ENCODE data around the gene RELN. TPM values are rescaled to one million over a fixed set of nuclear protein-coding genes. Genes with fewer than 3 reads are reported as not detected.

The RELN gene
- total RNA-seq, 1 donor from 2014 or later = 0.19 TPM

DNA sequence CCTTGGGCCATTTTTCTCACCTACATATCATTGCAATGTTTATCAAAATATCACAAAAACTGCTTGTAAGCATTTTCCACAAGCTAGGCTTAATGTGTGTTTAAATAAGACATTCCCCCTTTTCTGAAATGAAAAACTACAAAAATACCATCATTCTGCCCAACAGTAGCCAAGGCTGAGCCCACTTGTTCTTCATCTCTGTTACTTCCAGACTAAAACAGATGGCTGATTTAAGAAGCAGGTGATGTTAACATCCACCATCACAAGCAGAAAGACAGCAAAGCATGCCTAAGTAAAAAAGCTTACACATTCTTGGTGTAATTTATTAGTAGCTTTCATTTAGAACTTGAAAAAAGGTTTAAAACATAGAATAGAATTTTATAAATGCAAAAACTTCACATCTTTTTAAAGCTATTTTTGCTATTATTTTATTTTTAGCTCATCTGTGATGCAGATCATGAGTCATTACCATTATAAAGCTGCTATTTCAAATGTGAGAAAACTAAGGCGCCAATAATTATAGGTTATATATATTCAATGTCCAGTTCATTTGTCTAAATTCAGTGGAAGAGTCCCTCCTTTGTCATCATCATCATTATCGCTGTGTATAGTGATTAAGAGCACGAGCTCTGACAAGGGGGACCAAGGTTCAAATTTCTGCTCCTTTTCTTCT lies 109.4 kb downstream of the RELN start:
- TF ChIP-seq, protein P1, sequence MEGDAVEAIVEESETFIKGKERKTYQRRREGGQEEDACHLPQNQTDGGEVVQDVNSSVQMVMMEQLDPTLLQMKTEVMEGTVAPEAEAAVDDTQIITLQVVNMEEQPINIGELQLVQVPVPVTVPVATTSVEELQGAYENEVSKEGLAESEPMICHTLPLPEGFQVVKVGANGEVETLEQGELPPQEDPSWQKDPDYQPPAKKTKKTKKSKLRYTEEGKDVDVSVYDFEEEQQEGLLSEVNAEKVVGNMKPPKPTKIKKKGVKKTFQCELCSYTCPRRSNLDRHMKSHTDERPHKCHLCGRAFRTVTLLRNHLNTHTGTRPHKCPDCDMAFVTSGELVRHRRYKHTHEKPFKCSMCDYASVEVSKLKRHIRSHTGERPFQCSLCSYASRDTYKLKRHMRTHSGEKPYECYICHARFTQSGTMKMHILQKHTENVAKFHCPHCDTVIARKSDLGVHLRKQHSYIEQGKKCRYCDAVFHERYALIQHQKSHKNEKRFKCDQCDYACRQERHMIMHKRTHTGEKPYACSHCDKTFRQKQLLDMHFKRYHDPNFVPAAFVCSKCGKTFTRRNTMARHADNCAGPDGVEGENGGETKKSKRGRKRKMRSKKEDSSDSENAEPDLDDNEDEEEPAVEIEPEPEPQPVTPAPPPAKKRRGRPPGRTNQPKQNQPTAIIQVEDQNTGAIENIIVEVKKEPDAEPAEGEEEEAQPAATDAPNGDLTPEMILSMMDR (IDR thresholded peaks at IDR 0.05) = no peak

DNA sequence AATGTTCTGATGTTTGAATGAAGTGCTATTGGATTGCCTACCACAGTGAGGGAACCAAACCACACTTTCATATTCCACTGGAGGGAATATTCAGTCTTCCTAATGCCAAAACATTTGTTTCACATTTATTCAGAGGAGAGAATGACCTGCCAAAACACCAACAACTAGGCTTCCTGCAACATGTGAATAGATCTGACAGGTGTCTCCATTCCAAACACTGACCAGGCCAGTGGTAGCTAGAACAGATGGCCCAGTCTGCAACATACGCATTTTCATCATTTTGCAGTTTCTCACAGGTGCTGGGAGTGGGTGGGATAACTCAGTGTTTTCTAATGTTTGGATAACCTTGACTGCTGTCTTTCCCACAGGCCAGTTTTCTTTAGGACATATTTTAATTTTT lies 110.0 kb downstream of the RELN start:
- TF ChIP-seq, protein P1 (IDR thresholded peaks at IDR 0.05) = no peak
- no peak overlapping the region for H3K4me3 Mint-ChIP-seq (ENCODE audit: unreplicated experiment)
- no peaks in the 10 kb centered on the region for H3K4me1 Mint-ChIP-seq (ENCODE audit: unreplicated experiment)
- no peak for DNase-seq (ENCODE audit: extremely low spot score, unreplicated experiment)
- no peaks in the 10 kb centered on the region for H3K36me3 Mint-ChIP-seq (ENCODE audit: unreplicated experiment)
- H3K9me3 Mint-ChIP-seq (ENCODE audit: unreplicated experiment) = no peaks in the 10 kb centered on the region
- H3K27ac Mint-ChIP-seq (ENCODE audit: unreplicated experiment) = no peak overlapping the region
- peaks cover 3% of the 10 kb centered on the region for H3K27me3 Mint-ChIP-seq (ENCODE audit: unreplicated experiment)

More for the DNA sequence above, 109.4 kb downstream of the RELN start:
- H3K27ac Mint-ChIP-seq (ENCODE audit: unreplicated experiment) = no peak overlapping the region
- H3K4me1 Mint-ChIP-seq (ENCODE audit: unreplicated experiment) = no peaks in the 10 kb centered on the region
- H3K4me3 Mint-ChIP-seq (ENCODE audit: unreplicated experiment) = no peak overlapping the region
- no peaks in the 10 kb centered on the region for H3K36me3 Mint-ChIP-seq (ENCODE audit: unreplicated experiment)
- no peaks in the 10 kb centered on the region for H3K9me3 Mint-ChIP-seq (ENCODE audit: unreplicated experiment)
- no peak for DNase-seq (ENCODE audit: extremely low spot score, unreplicated experiment)
- H3K27me3 Mint-ChIP-seq (ENCODE audit: unreplicated experiment) = peaks cover 3% of the 10 kb centered on the region

DNA sequence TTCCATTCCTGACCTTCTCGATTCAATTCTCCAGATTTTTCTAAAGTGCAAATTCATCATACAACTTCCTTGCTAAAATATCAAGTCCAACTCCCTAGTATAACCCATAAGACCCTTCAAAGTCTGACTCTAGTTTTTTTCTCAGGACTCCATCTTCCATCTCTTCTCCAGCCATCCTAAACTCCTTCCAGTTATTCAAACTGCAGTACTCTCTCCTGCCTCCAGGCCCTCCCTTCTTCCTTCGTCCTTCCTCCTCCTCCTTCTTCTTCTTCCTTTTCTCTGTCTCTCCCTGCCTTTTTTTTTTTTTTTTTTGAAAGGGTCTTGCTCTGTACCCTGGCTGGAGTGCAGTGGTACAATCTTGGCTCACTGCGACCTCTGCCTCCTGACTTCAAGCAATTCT lies 111.9 kb downstream of the RELN start:
- no peaks in the 10 kb centered on the region for H3K36me3 Mint-ChIP-seq (ENCODE audit: unreplicated experiment)
- no peak for DNase-seq (ENCODE audit: extremely low spot score, unreplicated experiment)
- TF ChIP-seq, protein P1 (IDR thresholded peaks at IDR 0.05) = no peak
- H3K9me3 Mint-ChIP-seq (ENCODE audit: unreplicated experiment) = no peaks in the 10 kb centered on the region
- no peak overlapping the region for H3K27ac Mint-ChIP-seq (ENCODE audit: unreplicated experiment)
- no peak overlapping the region for H3K4me3 Mint-ChIP-seq (ENCODE audit: unreplicated experiment)
- peaks cover 3% of the 10 kb centered on the region for H3K27me3 Mint-ChIP-seq (ENCODE audit: unreplicated experiment)
- no peaks in the 10 kb centered on the region for H3K4me1 Mint-ChIP-seq (ENCODE audit: unreplicated experiment)

DNA sequence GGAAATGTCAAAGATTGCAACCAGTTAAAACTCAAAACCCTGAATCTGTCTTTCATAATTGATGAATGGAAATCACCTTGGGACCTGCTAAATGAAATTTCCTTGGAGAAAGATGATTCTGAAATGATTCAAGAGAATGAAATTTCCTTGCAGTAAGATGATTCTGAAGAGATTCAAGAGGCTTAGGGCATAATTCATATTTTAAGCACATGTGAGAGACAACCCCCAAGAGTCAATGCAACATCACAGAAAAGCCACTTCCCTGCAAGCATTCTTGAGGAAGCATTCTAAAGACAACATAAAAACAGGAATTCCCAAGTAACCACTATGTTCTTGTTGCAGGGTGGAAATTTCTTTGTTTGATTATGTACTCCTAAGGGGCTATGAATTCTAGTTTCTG lies 113.7 kb downstream of the RELN start:
- Mint-ChIP-seq H3K27ac (ENCODE audit: unreplicated experiment) (no peak overlapping the region), H3K4me1 (ENCODE audit: unreplicated experiment) (no peaks in the 10 kb centered on the region), H3K9me3 (ENCODE audit: unreplicated experiment) (no peaks in the 10 kb centered on the region), H3K36me3 (ENCODE audit: unreplicated experiment) (no peaks in the 10 kb centered on the region), H3K27me3 (ENCODE audit: unreplicated experiment) (peaks cover 3% of the 10 kb centered on the region), H3K4me3 (ENCODE audit: unreplicated experiment) (no peak overlapping the region)
- TF ChIP-seq, protein P1 (IDR thresholded peaks at IDR 0.05) = no peak
- DNase-seq (ENCODE audit: extremely low spot score, unreplicated experiment) = no peak

DNA sequence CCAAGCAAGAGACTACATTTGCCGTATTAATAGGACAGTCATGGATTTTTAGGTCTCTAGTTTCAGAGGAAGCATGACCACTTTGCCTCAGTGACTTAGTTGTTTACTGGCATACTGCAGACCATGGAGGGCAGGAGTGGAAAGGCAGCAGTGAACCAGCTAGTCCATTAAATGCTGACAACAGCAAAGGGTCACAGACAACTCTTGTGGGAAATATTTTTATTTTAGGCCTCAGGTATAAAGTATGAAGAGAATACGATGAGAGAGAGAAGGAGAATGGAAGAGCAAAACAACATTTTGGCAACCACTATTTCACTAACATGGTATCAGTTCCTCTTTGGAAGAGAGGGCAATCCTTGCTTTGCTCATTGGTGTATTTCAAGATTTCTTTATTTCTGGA lies 118.0 kb downstream of the RELN start:
- Mint-ChIP-seq H3K27me3 (ENCODE audit: unreplicated experiment) (peaks cover 3% of the 10 kb centered on the region), H3K36me3 (ENCODE audit: unreplicated experiment) (no peaks in the 10 kb centered on the region), H3K27ac (ENCODE audit: unreplicated experiment) (no peak overlapping the region), H3K9me3 (ENCODE audit: unreplicated experiment) (no peaks in the 10 kb centered on the region), H3K4me3 (ENCODE audit: unreplicated experiment) (no peak overlapping the region), H3K4me1 (ENCODE audit: unreplicated experiment) (no peaks in the 10 kb centered on the region)
- TF ChIP-seq, protein P1 (IDR thresholded peaks at IDR 0.05) = no peak
- no peak for DNase-seq (ENCODE audit: extremely low spot score, unreplicated experiment)
